ENCODE data around the gene FMNL2.
A peak's percentile ranks its signal among the peaks of the same experiment; 100 is the strongest.
"Not testable (repeated sequence)": the region's sequence is repeated elsewhere in the genome, so short reads cannot be mapped to it uniquely, and the experiment has no call there.

FMNL2 gene

GRCh38 chr2:152335016-152335725 lies at the start of gene FMNL2:
Gene FMNL2 (plus strand): TSS chr2:152335174.
- peak; percentile 80 for DNase-seq

GRCh38 chr2:152292991-152293390 lies 42.0 kb upstream of the FMNL2 start:
- no peak for DNase-seq

GRCh38 chr2:152297715-152298114 lies 37.3 kb upstream of the FMNL2 start:
- DNase-seq: no peak

- DNase-seq: no peak
These were observed 36.2 kb upstream of the FMNL2 start for GRCh38 chr2:152298754-152299153.

GRCh38 chr2:152301131-152301530 lies 33.8 kb upstream of the FMNL2 start:
- no peak for DNase-seq

GRCh38 chr2:152303951-152304350 lies 31.0 kb upstream of the FMNL2 start:
- no peak for DNase-seq

- DNase-seq: no peak
These were observed 30.1 kb upstream of the FMNL2 start for GRCh38 chr2:152304836-152305235.

- DNase-seq: no peak
These were observed 27.1 kb upstream of the FMNL2 start for GRCh38 chr2:152307863-152308262.

- no peak for DNase-seq
These were observed 25.4 kb upstream of the FMNL2 start for GRCh38 chr2:152309352-152310214.

- no peak for DNase-seq
These were observed 15.0 kb upstream of the FMNL2 start for GRCh38 chr2:152319822-152320570.

GRCh38 chr2:152320814-152321213 lies 14.2 kb upstream of the FMNL2 start:
- DNase-seq: no peak

GRCh38 chr2:152322222-152322621 lies 12.8 kb upstream of the FMNL2 start:
- no peak for DNase-seq

GRCh38 chr2:152325126-152325525 lies 9.8 kb upstream of the FMNL2 start:
- DNase-seq: not testable (repeated sequence)

- no peak for DNase-seq
These were observed 8.3 kb upstream of the FMNL2 start for GRCh38 chr2:152326710-152327109.

- DNase-seq: no peak
These were observed 7.0 kb upstream of the FMNL2 start for GRCh38 chr2:152328013-152328412.

- no peak for DNase-seq
These were observed 4.6 kb upstream of the FMNL2 start for GRCh38 chr2:152330235-152330866.

GRCh38 chr2:152334701-152335015 lies 316 bp upstream of the FMNL2 start:
- DNase-seq: no peak

- DNase-seq: no peak
These were observed 748 bp downstream of the FMNL2 start for GRCh38 chr2:152335726-152336118.

GRCh38 chr2:152336119-152336853 lies 1.3 kb downstream of the FMNL2 start:
- DNase-seq: no peak

GRCh38 chr2:152336854-152337510 lies 2.0 kb downstream of the FMNL2 start:
- DNase-seq: no peak

- no peak for DNase-seq
These were observed 2.5 kb downstream of the FMNL2 start for GRCh38 chr2:152337511-152337903.
